Kidney (tissue), 14 donors: ENCODE results near the gene PGLYRP3. TPM values are rescaled to one million over a fixed set of nuclear protein-coding genes. Genes with fewer than 3 reads are reported as not detected.

Experiments
- DNase-seq, 5 donors: peaks; one replicate each; pipeline ENCODE4 v3.0.0-alpha.2; 2013 to 2020
- FAIRE-seq: peaks from 2 replicates; lab custom pipeline; 2012; peaks lifted over from hg19 to GRCh38; lab: Jason Lieb, UNC
- H3K27ac ChIP-seq, 2 donors: one replicate each; pipeline ENCODE4 v1.7.0; 2013; ENCODE audit warnings: low read depth in 2 of 2, low read length in 2 of 2, inconsistent platforms in 1 of 2
- H3K27me3 ChIP-seq: one replicate; pipeline ENCODE4 v1.7.1; 2013; ENCODE audit warnings: low read length, inconsistent platforms; ENCODE audit not compliant: control insufficient read depth, insufficient read depth
- H3K36me3 ChIP-seq, 3 donors: one replicate each; pipeline versions ENCODE4 v1.7.0 to v1.7.1; 2013; ENCODE audit warnings: low read length in 3 of 3, control low read depth in 1 of 3, inconsistent platforms in 1 of 3; ENCODE audit not compliant: insufficient read depth in 3 of 3, control insufficient read depth in 2 of 3
- H3K4me1 ChIP-seq, 3 donors: one replicate each; pipeline versions ENCODE4 v1.7.0 to v1.7.1; 2013; ENCODE audit warnings: low read length in 3 of 3, inconsistent platforms in 1 of 3, low read depth in 1 of 3; ENCODE audit not compliant: control insufficient read depth in 2 of 3, insufficient read depth in 2 of 3
- H3K4me3 ChIP-seq, 3 donors: one replicate each; pipeline versions ENCODE4 v1.7.0 to v1.8.1; 2013; ENCODE audit warnings: low read length in 3 of 3, control low read depth in 1 of 3, inconsistent platforms in 1 of 3
- H3K9ac ChIP-seq, 3 donors: one replicate each; pipeline versions ENCODE4 v1.7.0 to v1.7.1; 2013; ENCODE audit warnings: low read length in 3 of 3, control low read depth in 1 of 3, inconsistent platforms in 1 of 3
- H3K9me3 ChIP-seq, 3 donors: one replicate each; pipeline versions ENCODE4 v1.7.0 to v1.7.1; 2013; ENCODE audit warnings: low read length in 3 of 3, control low read depth in 1 of 3, inconsistent platforms in 1 of 3; ENCODE audit not compliant: control insufficient read depth in 2 of 3, insufficient read depth in 1 of 3
- CTCF ChIP-seq: IDR thresholded peaks from 3 replicates; pipeline ENCODE4 v1.5.1; 2012; ENCODE audit warnings: mild to moderate bottlenecking, moderate library complexity, borderline replicate concordance; ENCODE audit not compliant: insufficient read depth; ENCODE audit errors: extremely low read depth
- intact Hi-C: fragments of 100-400 bp; cut with DNase I; formaldehyde crosslinking; loops from one replicate; pipeline ENCODE4 v1.11.1; 2022
- polyA plus RNA-seq: library from polyadenylated mRNA; stranded (reverse); fragments of 350-450 nt; fragmentation: Illumina TruSeq; extraction: RNeasy Lipid Tissue Mini Kit (QIAGEN cat#74804); gene quantifications from one replicate; pipeline ENCODE4 v1.2.3, GENCODE V29; 2014; ENCODE audit warnings: low read depth, low replicate concordance; ENCODE audit not compliant: insufficient read depth
- total RNA-seq: library from RNA; stranded (reverse); fragmentation: NEBNext Ultra II Directional; extraction: Animal tissue kit (Norgen Biotek cat#: 25700); gene quantifications from one replicate; pipeline ENCODE4 v1.2.1, GENCODE V29; 2021
- donor health status: control.
- donor health status: control.
- donor health status: control.
- donor health status: control.
- donor health status: control.
- donor health status: DM: yes; HTN: yes; CAD: no.
- donor health status: Normal renal cell carcinoma (clear cell type).

Gene PGLYRP3
- total and polyA plus RNA-seq, 2 donors from 2014 or later, result not detected

GRCh38 chr1:153307221-153307600 lies 5.5 kb downstream of the PGLYRP3 start:
- Histone ChIP-seq H3K27me3 (no peaks in the 10 kb centered on the region), H3K27ac (no peak overlapping the region), H3K9me3 (no peaks in the 10 kb centered on the region), H3K4me3 (no peak overlapping the region), H3K4me1 (no peaks in the 10 kb centered on the region), H3K9ac (no peak overlapping the region), H3K36me3 (no peaks in the 10 kb centered on the region)
- no peak for DNase-seq
- intact Hi-C loops, result no loop called here
- no peak for TF ChIP-seq CTCF
- FAIRE-seq, result no peak

DNA sequence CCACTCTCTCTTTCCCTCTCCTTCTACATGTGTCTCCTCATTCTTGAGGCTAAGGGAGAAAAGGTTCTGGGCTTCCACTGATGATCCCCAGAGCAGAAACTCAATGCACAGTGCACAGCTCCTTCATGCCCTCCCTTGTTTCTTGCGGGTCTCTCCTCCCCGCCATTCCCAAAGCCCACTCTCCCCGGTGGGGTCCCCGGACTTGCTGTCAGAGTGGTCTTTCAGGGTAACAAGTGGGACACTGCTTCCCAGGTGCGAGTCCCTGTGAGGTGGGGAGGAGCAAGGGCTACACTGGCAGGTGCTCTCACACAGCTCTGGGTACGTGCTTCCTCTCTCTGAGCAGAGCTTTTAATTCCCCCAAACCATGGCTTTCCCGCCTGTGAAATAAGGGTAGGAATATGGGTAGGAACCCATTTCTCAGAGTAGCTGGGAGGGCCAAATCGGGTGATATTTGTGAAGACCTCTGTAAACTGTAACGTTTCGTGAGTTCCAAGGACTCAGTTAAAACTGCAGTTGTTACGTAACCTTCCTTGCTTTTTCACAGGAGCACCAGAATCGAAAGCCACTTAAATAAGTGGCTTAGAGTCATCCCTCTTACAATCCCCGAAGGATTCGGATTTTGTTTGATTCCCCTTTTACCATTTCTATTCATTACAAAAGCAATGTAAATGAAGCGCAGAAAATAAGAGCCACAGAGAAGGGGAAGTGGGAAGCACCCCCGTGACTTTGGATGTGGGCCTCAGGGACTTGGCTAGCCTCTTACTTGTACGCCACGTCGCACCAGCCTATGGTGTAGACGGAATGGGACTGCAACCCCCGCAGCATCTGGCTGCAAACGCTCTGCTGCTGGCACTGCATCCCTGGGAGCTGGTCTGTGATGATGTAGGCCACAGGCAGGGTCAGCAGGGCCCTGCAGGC lies 6.2 kb downstream of the PGLYRP3 start:
- intact Hi-C loops, result no loop called here
- Histone ChIP-seq H3K4me3 (no peak overlapping the region), H3K9me3 (no peaks in the 10 kb centered on the region), H3K36me3 (no peaks in the 10 kb centered on the region), H3K9ac (no peak overlapping the region), H3K27me3 (no peaks in the 10 kb centered on the region), H3K27ac (no peak overlapping the region), H3K4me1 (no peaks in the 10 kb centered on the region)
- TF ChIP-seq CTCF, result no peak
- DNase-seq (no peak), FAIRE-seq (no peak)

DNA sequence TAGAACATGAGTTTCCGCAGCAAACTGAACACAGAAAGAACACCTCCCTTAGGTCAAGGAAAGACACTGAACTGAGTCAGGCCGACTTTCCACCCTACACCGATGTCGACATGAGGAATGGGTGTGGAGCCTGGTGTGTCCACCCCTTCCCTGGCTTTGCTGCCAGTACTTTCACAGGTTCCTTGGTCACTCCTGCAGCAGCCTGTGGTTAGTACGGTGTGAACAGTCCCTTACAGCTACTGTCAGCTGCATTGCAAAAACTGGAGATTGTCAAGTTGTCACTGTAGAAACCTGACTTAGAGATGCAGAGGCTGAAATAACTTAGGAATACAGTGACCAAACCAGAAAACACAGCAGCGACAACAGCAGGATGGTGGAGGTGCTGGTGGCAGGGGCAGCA lies 7.1 kb downstream of the PGLYRP3 start:
- intact Hi-C loops, result no loop called here
- no peaks in the 10 kb centered on the region for H3K27me3 ChIP-seq
- no peak for FAIRE-seq
- no peak for DNase-seq
- no peak overlapping the region for H3K9ac ChIP-seq
- no peak overlapping the region for H3K4me3 ChIP-seq
- H3K4me1 ChIP-seq, result no peaks in the 10 kb centered on the region
- no peaks in the 10 kb centered on the region for H3K36me3 ChIP-seq
- no peak overlapping the region for H3K27ac ChIP-seq
- H3K9me3 ChIP-seq, result no peaks in the 10 kb centered on the region
- TF ChIP-seq CTCF, result no peak

DNA sequence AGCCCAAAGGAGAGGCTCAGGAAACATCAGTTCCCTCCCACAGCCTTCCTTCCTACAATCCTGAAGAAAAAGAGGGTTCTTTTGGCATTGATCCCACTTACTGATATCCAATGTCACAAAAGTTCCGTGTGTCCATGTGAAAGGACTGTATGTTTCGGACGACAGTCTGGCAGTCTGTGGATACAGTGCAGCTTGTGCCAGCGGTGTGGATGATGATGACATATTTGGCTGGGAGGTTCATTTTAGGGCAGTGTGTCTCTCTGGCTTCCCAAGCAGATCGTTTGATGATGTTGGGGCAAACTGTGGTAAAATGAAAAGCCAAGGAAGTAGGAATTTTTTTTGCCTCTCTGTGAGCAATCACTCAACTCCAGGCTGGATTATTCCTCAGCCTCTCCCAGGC lies 10.4 kb downstream of the PGLYRP3 start:
- Histone ChIP-seq H3K27ac (no peak overlapping the region), H3K4me3 (no peak overlapping the region), H3K9me3 (no peaks in the 10 kb centered on the region), H3K36me3 (no peaks in the 10 kb centered on the region), H3K27me3 (no peaks in the 10 kb centered on the region), H3K4me1 (no peaks in the 10 kb centered on the region), H3K9ac (no peak overlapping the region)
- DNase-seq (no peak), FAIRE-seq (no peak)
- intact Hi-C loops, result no loop called here
- no peak for TF ChIP-seq CTCF
